Endometrium (tissue), 2 donors: ENCODE results near the gene FSTL4.

ENCODE experiments used
- FAIRE-seq: peaks from 2 replicates; lab custom pipeline; 2012; peaks lifted over from hg19 to GRCh38; lab: Jason Lieb, UNC
- donor health status: control.
- donor health status: control.

FSTL4 gene

DNA sequence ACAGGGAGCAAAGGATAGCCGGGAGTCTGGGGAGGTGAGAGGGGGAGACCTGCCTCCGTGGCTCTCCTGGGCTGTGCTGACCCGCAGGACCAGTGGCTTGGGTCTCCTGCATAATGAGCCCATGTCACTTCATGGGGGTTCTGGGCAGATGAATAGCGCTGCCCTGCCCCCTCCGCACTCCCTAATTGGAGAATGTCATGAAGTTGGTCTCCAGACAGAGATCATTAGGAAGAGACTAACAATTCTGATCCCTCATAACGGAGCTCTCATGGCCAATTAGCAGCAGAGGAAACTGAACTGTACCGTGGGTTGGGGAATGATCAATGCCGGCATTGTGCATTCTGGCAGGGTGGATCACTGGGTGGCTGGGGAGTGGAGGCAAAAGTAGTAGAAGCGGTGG lies 186.1 kb downstream of the FSTL4 start:
- FAIRE-seq = no peak

DNA sequence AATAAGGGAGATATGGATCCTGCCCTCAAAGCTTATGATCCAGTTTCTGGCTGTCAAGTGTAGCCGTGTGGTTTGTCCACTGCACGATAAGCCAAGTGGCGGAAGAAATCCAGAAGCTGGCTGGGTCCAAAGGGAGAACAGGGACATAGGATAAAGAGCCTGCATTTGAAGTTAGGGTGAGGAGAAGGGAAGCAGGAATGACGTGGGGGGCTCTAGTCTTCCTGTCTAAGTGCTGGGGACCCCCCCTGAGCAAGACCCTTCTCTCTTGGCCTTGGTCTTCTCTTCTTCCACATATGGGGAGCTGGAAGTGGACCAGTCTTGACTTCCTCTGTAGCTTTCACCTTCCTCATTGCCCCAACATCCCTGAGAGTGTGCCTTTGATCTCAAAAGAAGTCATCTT lies 186.6 kb downstream of the FSTL4 start:
- no peak for FAIRE-seq

GRCh38 chr5:133425222-133425621 lies 187.1 kb downstream of the FSTL4 start:
- FAIRE-seq = no peak

DNA sequence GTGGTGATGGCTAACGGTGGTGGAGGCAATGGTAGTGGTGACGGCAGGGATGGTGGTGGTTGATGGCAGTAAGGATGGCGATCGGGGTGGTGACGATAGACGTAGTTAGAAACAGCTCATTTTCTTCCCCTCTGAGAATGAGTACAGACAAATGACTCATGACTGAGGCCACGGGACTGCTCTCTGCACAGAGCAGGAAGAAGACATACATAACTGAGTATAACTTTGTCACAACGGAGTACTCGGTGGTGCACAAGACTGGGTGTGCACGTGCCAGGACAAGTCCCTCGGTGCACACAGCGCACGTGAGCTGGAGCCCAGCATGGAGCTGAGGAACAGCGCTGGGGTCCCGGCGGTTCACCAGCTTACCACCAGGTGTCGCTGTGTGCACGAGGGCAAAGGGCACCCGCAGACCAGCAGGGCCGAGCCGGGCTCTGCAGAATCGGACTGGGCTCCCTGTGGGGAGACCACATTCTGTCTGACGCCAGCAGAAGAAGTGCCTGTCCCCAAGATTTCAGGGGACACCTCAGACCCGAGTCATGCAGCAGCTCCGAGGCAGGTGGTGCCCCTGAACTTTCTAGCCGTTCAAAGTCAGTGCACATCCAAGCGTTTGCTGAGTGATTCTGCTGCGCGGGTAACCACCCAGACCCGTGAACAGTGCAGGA lies 188.6 kb downstream of the FSTL4 start:
- FAIRE-seq = no peak

GRCh38 chr5:133423011-133423617 lies 189.2 kb downstream of the FSTL4 start:
- FAIRE-seq = no peak

GRCh38 chr5:133421806-133422205 lies 190.5 kb downstream of the FSTL4 start:
- FAIRE-seq = no peak

GRCh38 chr5:133421394-133421793 lies 190.9 kb downstream of the FSTL4 start:
- FAIRE-seq = no peak

DNA sequence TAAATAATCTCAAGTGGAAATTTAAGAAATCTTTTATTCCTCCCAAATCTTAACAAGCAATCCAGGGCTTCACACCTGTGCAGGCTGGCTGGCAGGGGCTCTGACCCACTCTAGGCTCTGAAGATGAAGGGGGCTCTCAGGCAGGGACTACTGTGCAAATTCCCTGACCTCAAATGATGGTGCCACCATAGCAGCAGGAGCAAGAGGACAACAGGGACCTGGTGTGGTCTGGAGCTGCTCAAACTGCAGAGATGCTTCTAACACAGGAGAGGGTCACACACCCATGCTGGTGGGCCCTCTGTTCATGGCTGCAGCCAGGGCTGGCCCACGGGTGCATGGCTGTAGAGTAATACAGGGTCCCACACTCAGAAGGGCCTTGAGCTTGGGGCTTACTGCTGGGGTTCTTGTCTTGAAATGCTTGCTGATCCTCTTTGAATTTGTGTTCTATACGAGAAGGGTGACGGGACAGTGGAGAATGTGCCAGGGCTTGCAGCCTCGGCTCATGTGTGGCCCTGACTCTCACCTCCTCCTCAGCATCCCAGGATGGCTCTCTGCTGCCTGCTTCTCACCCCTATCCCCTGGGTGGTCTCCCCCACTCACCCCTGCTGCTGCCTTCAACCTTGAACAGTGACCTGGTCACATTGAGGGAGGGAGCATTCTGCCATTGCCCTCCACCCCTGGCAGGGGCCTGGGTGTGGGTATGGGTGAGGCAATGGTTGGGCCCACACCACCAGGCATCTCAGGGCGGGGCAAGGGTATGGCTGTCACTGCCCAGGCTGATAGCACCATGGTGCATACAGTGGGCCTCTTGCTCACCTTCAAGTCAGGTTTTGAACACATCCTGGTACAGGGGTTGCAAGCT lies 191.7 kb downstream of the FSTL4 start:
- no peak for FAIRE-seq

GRCh38 chr5:133415906-133416305 lies 196.4 kb downstream of the FSTL4 start:
- FAIRE-seq = no peak

- FAIRE-seq = no peak
These were observed 196.8 kb downstream of the FSTL4 start for GRCh38 chr5:133415506-133415905.

- no peak for FAIRE-seq
These were observed 199.7 kb downstream of the FSTL4 start for GRCh38 chr5:133412661-133413060.

DNA sequence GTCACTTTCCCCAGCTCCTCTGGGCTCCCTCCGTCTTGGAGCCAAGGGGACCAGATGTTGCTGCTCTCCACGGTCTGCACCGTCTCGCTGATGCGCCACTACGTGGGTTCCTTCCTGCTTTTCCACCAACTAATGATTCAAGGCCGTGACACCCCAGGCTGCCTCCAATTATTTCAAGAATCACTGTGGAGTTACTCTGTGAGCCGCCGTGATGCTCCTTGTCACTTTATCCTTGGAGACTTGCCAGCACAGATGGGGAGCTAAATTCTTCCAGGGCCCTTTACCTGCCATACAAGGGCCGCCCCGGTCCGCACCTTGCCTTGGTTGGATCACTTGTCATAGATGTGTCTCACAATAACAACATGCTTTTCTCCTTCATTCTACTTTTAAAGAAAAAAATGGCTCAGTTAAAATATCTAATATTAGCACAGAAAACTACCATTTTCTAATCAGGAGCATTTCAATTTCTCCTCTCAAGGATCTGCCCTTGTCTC lies 202.0 kb downstream of the FSTL4 start:
- FAIRE-seq = no peak

GRCh38 chr5:133409210-133409674 lies 203.1 kb downstream of the FSTL4 start:
- no peak for FAIRE-seq

DNA sequence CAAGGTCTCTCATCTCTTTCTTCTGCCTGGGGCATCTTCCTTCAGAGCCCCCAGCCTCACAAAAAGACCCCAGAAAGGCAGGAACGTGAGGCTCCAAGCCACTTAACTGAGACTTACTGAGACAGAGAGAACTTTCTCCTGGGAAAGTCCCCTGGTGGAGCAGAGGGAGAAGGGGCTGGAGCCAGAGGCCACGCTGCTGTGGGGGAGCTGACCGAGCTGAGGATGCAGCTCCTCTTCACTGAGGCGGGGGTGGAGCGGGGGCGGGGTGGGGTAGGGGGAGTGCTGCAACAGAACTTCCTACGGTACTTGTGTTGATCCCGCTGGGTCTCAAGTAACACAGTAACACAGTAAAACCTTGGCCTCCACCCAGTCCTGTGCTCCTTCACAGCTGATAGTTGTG lies 204.0 kb downstream of the FSTL4 start:
- FAIRE-seq = no peak

DNA sequence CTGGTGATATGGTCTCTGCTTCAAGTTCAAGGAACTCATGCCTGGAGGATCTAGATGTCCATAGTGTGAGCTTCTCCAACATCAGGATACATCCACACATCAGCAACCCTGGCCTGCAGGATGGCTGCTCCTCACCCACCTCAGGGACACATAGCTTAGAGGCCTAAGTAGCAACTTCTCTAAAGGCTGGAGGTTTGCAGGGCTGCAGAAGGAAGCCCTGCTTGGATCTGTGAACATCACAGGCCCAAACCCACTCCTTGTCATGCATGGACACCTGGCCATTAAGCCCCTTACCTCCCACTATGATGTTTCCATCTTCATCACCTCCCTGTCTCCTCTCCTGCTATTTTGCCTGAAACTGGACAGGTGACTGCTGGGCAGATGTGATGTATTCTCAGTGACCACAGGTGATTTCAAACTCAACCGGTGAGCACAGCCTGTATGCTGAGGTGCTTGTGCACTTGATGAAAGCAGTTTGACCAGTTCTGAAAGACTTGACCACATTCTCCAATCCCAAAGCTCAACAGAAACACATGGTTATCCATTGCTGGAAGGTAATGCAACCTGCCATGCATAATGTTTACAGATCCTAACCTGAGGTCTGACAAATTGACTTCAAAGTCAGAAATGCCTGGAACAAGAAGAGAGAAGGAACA lies 205.2 kb downstream of the FSTL4 start:
- no peak for FAIRE-seq

DNA sequence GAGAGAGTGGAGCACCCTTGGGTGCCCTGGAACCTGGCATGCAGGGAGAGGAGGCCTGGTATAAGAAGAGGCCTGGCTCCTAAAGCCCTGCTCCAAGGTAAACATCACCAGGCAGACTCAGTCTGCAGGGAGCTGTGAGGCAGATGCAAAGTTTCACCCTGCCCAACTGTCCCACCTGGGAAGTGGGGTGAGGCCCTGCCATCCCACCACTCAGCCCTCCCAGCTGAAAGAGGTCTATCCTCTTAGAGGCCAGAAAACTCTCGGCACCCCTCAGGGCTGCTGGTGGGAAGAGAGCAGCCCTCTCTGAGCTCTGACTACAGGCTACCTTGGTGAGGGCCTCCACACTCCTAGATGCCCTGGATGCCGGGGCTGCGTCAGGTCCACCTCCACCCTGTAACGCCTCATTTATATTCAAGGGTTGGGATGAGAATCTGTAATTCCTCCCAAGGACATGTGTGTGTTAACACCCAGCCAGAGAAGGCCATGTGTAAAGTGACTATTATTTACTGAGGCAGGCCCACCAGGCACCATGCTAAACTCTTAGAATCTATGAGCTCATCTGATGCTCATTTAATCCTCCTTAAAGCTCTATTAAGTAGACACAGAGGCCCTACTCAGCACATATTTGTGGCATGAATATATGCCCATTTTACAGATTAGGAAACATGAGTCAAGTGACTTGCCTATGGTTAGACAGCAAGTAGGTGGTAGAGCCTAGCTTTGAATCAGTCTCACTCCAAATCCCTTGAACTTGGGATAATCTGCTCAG lies 205.9 kb downstream of the FSTL4 start:
- FAIRE-seq = no peak

DNA sequence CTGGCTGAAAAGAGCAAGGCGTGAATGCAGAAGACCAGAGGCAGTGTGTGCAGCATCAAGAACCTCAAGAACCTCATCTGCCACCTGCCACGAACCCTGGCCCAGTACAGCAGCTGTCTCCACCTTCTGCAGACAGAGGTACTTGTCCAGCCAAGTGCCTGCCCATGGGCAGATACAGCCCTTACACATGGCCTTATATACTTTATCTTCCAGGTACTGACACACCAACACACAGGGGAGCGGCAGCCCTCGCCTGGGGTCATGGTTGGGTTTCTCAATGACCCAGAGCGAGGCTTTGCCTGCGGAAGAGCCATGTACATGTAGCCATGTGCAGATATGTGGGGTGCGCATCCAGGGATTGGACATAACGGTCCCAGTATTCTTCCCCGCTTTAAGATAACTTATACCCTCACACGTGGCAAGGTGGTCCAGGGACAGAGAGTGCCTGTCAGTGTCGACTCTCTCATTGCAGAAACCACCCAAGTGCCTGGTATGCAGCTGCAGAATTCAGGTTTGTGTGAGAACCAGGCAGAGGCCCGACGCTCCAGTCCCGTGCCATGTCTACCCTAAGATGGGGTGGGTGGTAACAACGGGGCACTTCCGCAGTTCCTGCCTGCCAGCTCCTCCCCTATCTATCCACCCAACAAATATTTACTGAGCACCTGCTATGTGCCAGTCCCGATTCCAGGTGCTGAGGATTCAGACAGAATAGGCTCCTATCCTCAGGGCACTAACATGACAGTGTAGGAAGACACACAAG lies 206.9 kb downstream of the FSTL4 start:
- FAIRE-seq = no peak

DNA sequence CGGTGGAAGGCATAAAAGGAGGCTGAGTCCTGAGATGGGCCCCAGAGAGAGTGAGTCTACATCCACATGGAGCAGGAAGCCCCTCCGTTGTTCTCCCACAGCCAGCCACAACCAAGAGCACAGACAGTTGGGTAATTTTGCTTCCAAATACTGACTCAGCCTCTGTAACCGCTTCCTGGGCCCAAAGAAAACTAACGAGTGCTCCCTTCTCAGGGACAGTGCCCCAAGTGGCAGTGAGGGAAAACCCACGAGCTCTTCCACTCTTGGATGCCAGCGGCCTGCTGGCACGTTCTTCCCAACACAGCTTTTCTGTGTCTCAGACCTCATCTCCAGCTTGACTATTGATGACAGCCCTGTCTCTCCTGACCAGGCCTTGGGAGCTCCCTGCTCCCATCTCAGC lies 207.6 kb downstream of the FSTL4 start:
- no peak for FAIRE-seq

- no peak for FAIRE-seq
These were observed 208.5 kb downstream of the FSTL4 start for GRCh38 chr5:133403741-133404364.

GRCh38 chr5:133402775-133403174 lies 209.6 kb downstream of the FSTL4 start:
- FAIRE-seq = no peak
